ENCODE data around the gene ANKRD13A. TPM values are rescaled to one million over a fixed set of nuclear protein-coding genes. Genes with fewer than 3 reads are reported as not detected.

The ANKRD13A gene
- total and polyA plus RNA-seq, 7 donors: 21.6 to 85.3 (median 72.4) TPM

GRCh38 chr12:109996483-109996853 is 2.8 kb upstream of the ANKRD13A start:
- 48 to 50% methylated on average over 2 of the region's 2 CpGs for WGBS, 2 donors
- Histone ChIP-seq H3K4me1 (peaks cover 0 to 54% (median 40%) of the 10 kb centered on the region in 4 donors), H3K27ac (peak overlapping the region; percentile 79 to 87 (median 84)), H3K9me3 (no peaks in the 10 kb centered on the region), H3K27me3 (no peaks in the 10 kb centered on the region), H3K4me3 (peak overlapping the region; percentile 75 to 98 (median 89)), H3K36me3 (peaks cover 0 to 3% (median 0%) of the 10 kb centered on the region in 4 donors)
- intact Hi-C loops (cut with DNase I): loop anchor here (5.0 to 10.0 kb wide), 2 partner anchors 282 to 436 kb away; partner anchors contain the start of gene FAM222A
- DNase-seq: no peak
- TF ChIP-seq EP300 (IDR thresholded peaks at IDR 0.05) (no peak), POLR2AphosphoS5 (IDR thresholded peaks at IDR 0.05) (no peak), CTCF (IDR thresholded peaks at IDR 0.05) (no peak), POLR2A (IDR thresholded peaks at IDR 0.05) (no peak)

- Histone ChIP-seq H3K27ac (no peak overlapping the region), H3K9me3 (no peaks in the 10 kb centered on the region), H3K36me3 (no peaks in the 10 kb centered on the region), H3K4me1 (peaks cover 0 to 60% (median 42%) of the 10 kb centered on the region in 4 donors), H3K27me3 (no peaks in the 10 kb centered on the region), H3K4me3 (no peak overlapping the region)
- no peak for TF ChIP-seq CTCF (IDR thresholded peaks at IDR 0.05)
- TF ChIP-seq EP300 (IDR thresholded peaks at IDR 0.05): no peak
- no peak for TF ChIP-seq POLR2A (IDR thresholded peaks at IDR 0.05)
- intact Hi-C loops (cut with DNase I): loop anchor here (5.0 to 10.0 kb wide), 2 partner anchors 283 to 435 kb away; partner anchors contain the start of gene FAM222A
- WGBS, 2 donors: 83 to 86% methylated on average over 4 of the region's 4 CpGs
- DNase-seq: no peak
These were observed 1.8 kb upstream of the ANKRD13A start for GRCh38 chr12:109997393-109997792.

GRCh38 chr12:109998241-109998903 is 858 bp upstream of the ANKRD13A start:
- WGBS, 2 donors: 61 to 65% methylated on average over 9 of the region's 9 CpGs
- Histone ChIP-seq H3K36me3 (peaks cover 0 to 5% (median 0%) of the 10 kb centered on the region in 4 donors), H3K4me3 (peak overlapping the region; percentile 83 to 98 (median 96)), H3K9me3 (no peaks in the 10 kb centered on the region), H3K27ac (peak overlapping the region; percentile 75 to 81 (median 80)), H3K4me1 (peaks cover 0 to 60% (median 40%) of the 10 kb centered on the region in 4 donors), H3K27me3 (no peaks in the 10 kb centered on the region)
- intact Hi-C loops (cut with DNase I): loop anchor here (5.0 to 10.0 kb wide), 2 partner anchors 284 to 434 kb away; partner anchors contain the start of gene FAM222A
- no peak for DNase-seq
- TF ChIP-seq CTCF (IDR thresholded peaks at IDR 0.05) (no peak), POLR2AphosphoS5 (IDR thresholded peaks at IDR 0.05) (no peak), EP300 (IDR thresholded peaks at IDR 0.05) (no peak), POLR2A (IDR thresholded peaks at IDR 0.05) (no peak)

GRCh38 chr12:109999649-109999971 is 380 bp downstream of the ANKRD13A start:
- TF ChIP-seq CTCF (IDR thresholded peaks at IDR 0.05) (no peak), POLR2A (IDR thresholded peaks at IDR 0.05) (no peak), EP300 (IDR thresholded peaks at IDR 0.05) (no peak), POLR2AphosphoS5 (IDR thresholded peaks at IDR 0.05) (no peak)
- intact Hi-C loops (cut with DNase I): loop anchor here (5.0 to 10.0 kb wide), 2 partner anchors 285 to 433 kb away; partner anchors contain the start of gene FAM222A
- WGBS, 2 donors: 0% methylated on average over 27 of the region's 27 CpGs
- Histone ChIP-seq H3K27me3 (no peaks in the 10 kb centered on the region), H3K36me3 (peaks cover 0 to 6% (median 0%) of the 10 kb centered on the region in 4 donors), H3K4me1 (peaks cover 0 to 47% (median 33%) of the 10 kb centered on the region in 4 donors), H3K9me3 (no peaks in the 10 kb centered on the region), H3K4me3 (peak overlapping the region; percentile 83 to 98 (median 96)), H3K27ac (peak overlapping the region; percentile 75 to 81 (median 80))
- no peak for DNase-seq

Measured in sigmoid colon (tissue), 7 donors.